ENCODE measurements around the gene ADCY3. TPM values are rescaled to one million over a fixed set of nuclear protein-coding genes. Genes with fewer than 3 reads are reported as not detected.

The ADCY3 gene
- total RNA-seq, 1 experiment from 2014 or later, result 71.1 TPM

GRCh38 chr2:24856791-24857211, 63.2 kb downstream of the ADCY3 start:
- Histone ChIP-seq H3K27me3 (ENCODE audit: insufficient read depth, low read length) (no peaks in the 10 kb centered on the region), H3K9me2 (ENCODE audit: insufficient read depth) (no peaks in the 10 kb centered on the region), H4K20me1 (ENCODE audit: insufficient read depth) (no peaks in the 10 kb centered on the region), H3K4me3 (replicated peaks in 1 of 2; ENCODE audit: low read depth in 1 of 2, low read length in 2 of 2) (no peak overlapping the region), H3K4me2 (ENCODE audit: low read length) (no peak overlapping the region), H2AFZ (ENCODE audit: low read depth, low read length, poor library complexity, severe bottlenecking) (no peak overlapping the region), H3K79me2 (ENCODE audit: insufficient read depth, low read length) (peaks cover 1% of the 10 kb centered on the region; the same call in 1 of the 2 replicates), H3K36me3 (ENCODE audit: control insufficient read depth in 1 of 2, insufficient read depth in 2 of 2, low read length in 2 of 2) (peaks cover 0 to 7% of the 10 kb centered on the region in 2 experiments; a peak in 1 of 4 replicates), H3K9ac (ENCODE audit: low read length) (no peak overlapping the region), H3K4me1 (ENCODE audit: control insufficient read depth in 1 of 2, insufficient read depth in 2 of 2, low read length in 2 of 2) (no peaks in the 10 kb centered on the region), H3K27ac (ENCODE audit: low read depth, low read length) (no peak overlapping the region), H3K9me3 (ENCODE audit: control insufficient read depth in 1 of 2, insufficient read depth in 1 of 2, low read depth in 1 of 2, low read length in 2 of 2) (no peaks in the 10 kb centered on the region)
- ChIA-PET RAD21 (ENCODE audit: low non-redundant PET in 1 of 2, low total read pairs in 2 of 2, uncharacterized antibody in 2 of 2, unreplicated experiment in 2 of 2) (no interaction called here), POLR2A (no interaction called here), CTCF (no interaction called here)
- no TSS peak for BruUV-seq (replicated peaks)
- DNase-seq (ENCODE audit: low read depth, low spot score), result no peak
- TF ChIP-seq EGR1 (IDR thresholded peaks at IDR 0.05; ENCODE audit: low read depth) (no peak), ZNF274 (IDR thresholded peaks at IDR 0.05; ENCODE audit: low read depth, low read length) (no peak), ZBTB33 (IDR thresholded peaks at IDR 0.05; ENCODE audit: extremely low read depth, insufficient replicate concordance, low read length) (no peak), ZFX (IDR thresholded peaks at IDR 0.05) (no peak)
- intact Hi-C loops (cut with micrococcal nuclease), result no loop called here
- no peak for ATAC-seq

GRCh38 chr2:24855726-24856125, 64.3 kb downstream of the ADCY3 start:
- Histone ChIP-seq H3K36me3 (ENCODE audit: control insufficient read depth in 1 of 2, insufficient read depth in 2 of 2, low read length in 2 of 2) (peaks cover 0 to 7% of the 10 kb centered on the region in 2 experiments; a peak in 1 of 4 replicates), H3K79me2 (ENCODE audit: insufficient read depth, low read length) (no peaks in the 10 kb centered on the region; the same call in 1 of the 2 replicates), H2AFZ (ENCODE audit: low read depth, low read length, poor library complexity, severe bottlenecking) (no peak overlapping the region), H3K27ac (ENCODE audit: low read depth, low read length) (no peak overlapping the region), H3K4me1 (ENCODE audit: control insufficient read depth in 1 of 2, insufficient read depth in 2 of 2, low read length in 2 of 2) (no peaks in the 10 kb centered on the region), H3K27me3 (ENCODE audit: insufficient read depth, low read length) (no peaks in the 10 kb centered on the region), H3K9me2 (ENCODE audit: insufficient read depth) (no peaks in the 10 kb centered on the region), H3K9me3 (ENCODE audit: control insufficient read depth in 1 of 2, insufficient read depth in 1 of 2, low read depth in 1 of 2, low read length in 2 of 2) (no peaks in the 10 kb centered on the region), H3K4me3 (replicated peaks in 1 of 2; ENCODE audit: low read depth in 1 of 2, low read length in 2 of 2) (no peak overlapping the region), H3K9ac (ENCODE audit: low read length) (no peak overlapping the region), H4K20me1 (ENCODE audit: insufficient read depth) (no peaks in the 10 kb centered on the region), H3K4me2 (ENCODE audit: low read length) (no peak overlapping the region)
- intact Hi-C loops (cut with micrococcal nuclease), result no loop called here
- no peak for ATAC-seq
- POLR2A ChIA-PET, result no interaction called here
- TF ChIP-seq ELF1 (IDR thresholded peaks at IDR 0.05; ENCODE audit: borderline replicate concordance, low read depth) (no peak), TCF7L2 (IDR thresholded peaks at IDR 0.05; ENCODE audit: borderline replicate concordance, extremely low read depth, insufficient read depth, insufficient read length) (no peak), SIN3A (IDR thresholded peaks at IDR 0.05; ENCODE audit: low read depth) (no peak), SP1 (IDR thresholded peaks at IDR 0.05; ENCODE audit: low read depth) (no peak), YY1 (IDR thresholded peaks at IDR 0.05; ENCODE audit: extremely low read depth, insufficient replicate concordance, low read depth, low read length) (no peak), CEBPB (IDR thresholded peaks at IDR 0.05; ENCODE audit: low read depth) (no peak), EGR1 (IDR thresholded peaks at IDR 0.05; ENCODE audit: low read depth) (no peak), JUND (IDR thresholded peaks at IDR 0.05) (no peak), SRF (IDR thresholded peaks at IDR 0.05; ENCODE audit: low read depth) (no peak)
- DNase-seq (ENCODE audit: low read depth, low spot score), result no peak
- RAD21 ChIA-PET (ENCODE audit: low non-redundant PET in 1 of 2, low total read pairs in 2 of 2, uncharacterized antibody in 2 of 2, unreplicated experiment in 2 of 2), result no interaction called here
- no TSS peak for BruUV-seq (replicated peaks)
- CTCF ChIA-PET, result no interaction called here

All from HCT116 (cell line).